T-helper 1 cell (primary cell): Measurements from ENCODE around the gene GCK.

Source experiments
- DNase-seq, 5 donors: peaks; one replicate each; pipeline ENCODE4 v3.0.0-alpha.2; 2012 to 2020

The GCK gene

DNA sequence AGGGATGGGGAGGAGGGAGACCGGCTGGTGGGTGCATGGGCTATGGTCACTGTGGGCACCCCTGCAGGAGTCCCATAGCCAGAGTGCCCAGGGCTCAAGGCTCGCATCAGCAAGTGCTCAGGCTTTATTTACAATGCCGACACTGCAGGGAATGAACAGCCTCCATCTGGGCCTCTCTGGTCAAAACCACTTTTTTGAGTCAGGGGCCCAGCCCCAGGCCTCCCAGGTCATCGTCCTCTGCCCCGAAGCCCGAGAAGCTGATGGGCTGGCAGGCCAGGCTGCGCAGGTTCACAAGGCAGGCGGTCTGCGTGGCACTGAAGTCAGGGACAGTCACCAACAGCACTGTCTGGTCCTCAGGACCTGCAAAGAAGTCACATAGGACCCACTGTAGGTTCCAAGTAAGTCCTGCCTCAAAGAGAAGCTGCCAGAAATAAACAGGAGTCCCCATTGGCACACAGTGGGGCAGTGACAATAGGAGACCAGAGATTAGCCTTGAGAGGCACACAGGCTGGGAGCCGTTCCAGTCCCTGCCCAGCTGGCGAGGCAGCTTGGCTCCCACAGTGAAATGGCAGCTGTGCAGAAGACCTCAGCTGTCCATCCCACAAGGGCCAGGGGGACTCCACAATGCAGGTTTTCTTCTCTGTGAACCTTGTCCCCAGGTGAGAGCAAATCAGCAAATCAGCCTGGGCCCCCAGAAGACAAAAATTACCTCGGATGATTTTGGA, 74.5 kb downstream of the GCK start:
- no peak for DNase-seq

DNA sequence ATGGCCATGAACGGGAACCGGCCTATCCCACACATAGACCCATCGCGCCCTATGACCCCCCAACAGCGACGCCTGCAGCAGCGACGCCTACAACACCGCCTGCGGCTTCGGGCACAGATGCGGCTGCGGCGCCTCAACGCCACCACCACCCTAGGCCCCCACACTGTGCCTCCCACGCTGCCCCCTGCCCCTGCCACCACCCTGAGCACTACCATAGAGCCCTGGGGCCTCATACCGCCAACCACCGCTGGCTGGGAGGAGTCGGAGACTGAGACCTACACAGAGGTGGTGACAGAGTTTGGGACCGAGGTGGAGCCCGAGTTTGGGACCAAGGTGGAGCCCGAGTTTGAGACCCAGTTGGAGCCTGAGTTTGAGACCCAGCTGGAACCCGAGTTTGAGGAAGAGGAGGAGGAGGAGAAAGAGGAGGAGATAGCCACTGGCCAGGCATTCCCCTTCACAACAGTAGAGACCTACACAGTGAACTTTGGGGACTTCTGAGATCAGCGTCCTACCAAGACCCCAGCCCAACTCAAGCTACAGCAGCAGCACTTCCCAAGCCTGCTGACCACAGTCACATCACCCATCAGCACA, 75.4 kb downstream of the GCK start:
- no peak for DNase-seq

DNA sequence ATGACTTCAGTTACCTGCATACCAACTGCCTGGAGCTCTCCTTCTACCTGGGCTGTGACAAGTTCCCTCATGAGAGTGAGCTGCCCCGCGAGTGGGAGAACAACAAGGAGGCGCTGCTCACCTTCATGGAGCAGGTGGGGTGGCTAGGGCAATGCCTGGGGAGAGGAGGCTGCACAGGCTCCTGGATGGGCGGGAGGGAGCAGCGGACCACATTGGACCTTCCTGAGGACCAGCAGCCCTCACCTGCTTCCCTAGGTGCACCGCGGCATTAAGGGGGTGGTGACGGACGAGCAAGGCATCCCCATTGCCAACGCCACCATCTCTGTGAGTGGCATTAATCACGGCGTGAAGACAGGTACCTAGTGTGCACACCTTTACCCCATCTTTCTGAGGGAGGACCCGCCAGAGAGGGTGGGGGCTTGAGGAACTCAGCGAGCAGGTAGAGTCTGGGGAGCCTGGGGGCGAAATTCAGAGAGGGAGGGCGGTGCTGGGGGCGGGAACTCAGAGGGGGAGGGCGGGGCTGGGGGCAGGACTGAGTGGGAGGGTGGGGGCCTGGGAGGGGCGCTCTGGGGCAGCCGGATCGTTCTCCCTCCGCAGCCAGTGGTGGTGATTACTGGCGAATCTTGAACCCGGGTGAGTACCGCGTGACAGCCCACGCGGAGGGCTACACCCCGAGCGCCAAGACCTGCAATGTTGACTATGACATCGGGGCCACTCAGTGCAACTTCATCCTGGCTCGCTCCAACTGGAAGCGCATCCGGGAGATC, 76.1 kb downstream of the GCK start:
- DNase-seq: no peak

DNA sequence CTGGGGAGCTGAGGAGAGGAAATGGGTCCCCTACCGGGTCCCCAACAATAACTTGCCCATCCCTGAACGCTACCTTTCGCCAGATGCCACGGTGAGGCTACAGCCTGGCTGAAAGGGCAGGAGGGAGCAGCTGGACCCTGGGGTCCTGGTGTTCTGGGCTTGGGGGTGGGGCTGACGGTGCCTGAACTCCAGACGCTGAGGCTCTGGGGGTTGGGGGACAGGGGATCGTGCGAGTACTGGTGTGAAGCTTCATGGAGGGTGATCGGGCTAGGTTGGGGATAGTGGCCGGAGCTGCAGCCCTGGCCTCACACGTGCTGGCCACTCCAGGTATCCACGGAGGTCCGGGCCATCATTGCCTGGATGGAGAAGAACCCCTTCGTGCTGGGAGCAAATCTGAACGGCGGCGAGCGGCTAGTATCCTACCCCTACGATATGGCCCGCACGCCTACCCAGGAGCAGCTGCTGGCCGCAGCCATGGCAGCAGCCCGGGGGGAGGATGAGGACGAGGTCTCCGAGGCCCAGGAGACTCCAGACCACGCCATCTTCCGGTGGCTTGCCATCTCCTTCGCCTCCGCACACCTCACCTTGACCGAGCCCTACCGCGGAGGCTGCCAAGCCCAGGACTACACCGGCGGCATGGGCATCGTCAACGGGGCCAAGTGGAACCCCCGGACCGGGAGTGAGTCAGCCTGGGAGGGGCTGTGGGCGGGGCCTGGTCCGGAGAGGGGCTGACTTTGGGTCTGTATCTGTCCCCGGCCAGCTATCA, 76.8 kb downstream of the GCK start:
- DNase-seq: no peak

DNA sequence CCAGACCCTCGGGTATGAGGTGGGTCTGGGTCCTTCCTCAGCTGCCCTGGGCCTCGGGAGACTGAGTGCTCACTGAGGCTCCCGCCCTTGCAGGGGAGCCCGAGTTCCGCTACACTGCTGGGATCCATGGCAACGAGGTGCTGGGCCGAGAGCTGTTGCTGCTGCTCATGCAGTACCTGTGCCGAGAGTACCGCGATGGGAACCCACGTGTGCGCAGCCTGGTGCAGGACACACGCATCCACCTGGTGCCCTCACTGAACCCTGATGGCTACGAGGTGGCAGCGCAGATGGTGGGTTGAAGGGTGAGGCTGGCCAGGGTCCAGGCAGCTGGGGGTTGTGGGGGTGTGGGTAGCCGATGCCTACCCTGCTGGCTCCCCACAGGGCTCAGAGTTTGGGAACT, 77.5 kb downstream of the GCK start:
- DNase-seq: no peak

DNA sequence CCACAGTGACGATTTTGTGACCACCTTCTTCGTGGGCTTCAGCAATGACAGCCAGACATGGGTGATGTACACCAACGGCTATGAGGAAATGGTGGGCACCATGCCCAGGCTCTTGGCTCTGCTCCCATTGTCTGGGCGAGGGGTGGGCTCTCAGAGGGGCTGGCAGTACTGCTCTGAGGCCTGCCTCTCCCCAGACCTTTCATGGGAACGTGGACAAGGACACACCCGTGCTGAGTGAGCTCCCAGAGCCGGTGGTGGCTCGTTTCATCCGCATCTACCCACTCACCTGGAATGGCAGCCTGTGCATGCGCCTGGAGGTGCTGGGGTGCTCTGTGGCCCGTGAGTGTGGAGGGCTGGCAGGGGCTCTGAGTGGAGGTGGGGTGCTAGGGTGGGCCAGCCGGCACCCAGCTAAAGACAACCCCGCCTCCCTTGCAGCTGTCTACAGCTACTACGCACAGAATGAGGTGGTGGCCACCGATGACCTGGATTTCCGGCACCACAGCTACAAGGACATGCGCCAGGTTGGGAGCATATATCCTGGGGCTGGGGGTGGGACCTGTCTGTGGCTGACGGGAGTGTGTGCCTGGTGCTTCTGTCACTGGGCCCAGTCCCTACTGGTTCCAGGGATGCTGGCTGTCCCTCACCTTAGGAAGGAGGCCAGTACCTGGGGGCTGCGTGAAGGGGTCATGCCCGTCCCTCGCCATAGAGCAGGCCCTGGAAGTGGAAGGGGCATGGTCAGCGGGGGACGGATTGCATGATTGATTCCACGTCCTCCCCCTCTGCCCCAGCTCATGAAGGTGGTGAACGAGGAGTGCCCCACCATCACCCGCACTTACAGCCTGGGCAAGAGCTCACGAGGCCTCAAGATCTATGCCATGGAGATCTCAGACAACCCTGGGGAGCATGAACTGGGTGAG, 78.3 kb downstream of the GCK start:
- DNase-seq: no peak

DNA sequence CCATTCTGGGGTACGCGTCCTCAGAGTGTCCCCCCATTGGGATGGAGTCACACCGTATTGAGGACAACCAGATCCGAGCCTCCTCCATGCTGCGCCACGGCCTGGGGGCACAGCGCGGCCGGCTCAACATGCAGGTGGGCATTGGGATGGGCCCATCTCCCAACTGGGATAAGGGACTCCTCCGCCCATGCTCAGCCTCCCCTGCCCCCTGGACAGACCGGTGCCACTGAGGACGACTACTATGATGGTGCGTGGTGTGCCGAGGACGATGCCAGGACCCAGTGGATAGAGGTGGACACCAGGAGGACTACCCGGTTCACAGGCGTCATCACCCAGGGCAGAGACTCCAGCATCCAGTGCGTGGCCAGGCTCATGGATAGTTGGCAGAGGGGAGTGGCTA, 79.2 kb downstream of the GCK start:
- DNase-seq: no peak

DNA sequence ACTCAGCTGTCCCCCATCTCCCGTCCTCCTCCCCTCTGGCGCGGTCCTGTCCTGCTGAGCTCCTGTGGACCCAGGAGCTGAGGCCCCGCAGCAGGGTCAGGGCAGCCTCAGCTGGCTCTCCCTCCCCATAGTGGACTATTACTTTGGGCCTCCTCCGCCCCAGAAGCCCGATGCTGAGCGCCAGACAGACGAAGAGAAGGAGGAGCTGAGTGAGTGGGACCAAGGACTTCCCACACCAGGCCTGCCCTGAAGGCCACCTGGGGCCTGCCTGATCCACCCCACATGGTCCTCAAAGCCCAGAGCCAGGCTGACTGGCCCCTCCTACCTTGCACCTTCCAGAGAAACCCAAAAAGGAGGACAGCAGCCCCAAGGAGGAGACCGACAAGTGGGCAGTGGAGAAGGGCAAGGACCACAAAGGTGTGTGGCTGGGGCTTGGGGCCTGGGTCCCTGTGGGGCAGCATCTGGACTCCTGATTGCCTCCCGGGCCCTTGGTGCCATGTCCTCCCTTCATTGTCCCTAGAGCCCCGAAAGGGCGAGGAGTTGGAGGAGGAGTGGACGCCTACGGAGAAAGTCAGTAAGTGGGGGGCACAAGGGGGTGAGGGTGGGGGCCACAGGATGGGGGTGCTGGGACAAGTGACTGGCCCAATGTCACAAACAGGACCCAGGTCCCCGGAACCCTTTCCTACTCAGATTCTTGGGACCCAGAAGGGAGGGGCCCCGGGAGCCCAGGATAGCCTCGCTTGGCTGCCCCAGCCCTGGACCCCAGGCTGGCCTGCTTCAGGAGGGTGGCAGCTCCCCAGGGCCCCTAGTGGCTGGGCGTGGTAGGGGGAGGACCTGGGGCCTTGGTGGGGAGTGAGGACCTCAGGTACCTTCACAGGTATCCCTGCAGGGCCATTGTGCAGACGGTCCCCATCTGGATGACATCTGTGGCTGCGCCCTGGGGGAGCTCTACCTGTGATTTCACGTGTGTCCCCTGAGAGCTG, 80.2 kb downstream of the GCK start:
- no peak for DNase-seq

DNA sequence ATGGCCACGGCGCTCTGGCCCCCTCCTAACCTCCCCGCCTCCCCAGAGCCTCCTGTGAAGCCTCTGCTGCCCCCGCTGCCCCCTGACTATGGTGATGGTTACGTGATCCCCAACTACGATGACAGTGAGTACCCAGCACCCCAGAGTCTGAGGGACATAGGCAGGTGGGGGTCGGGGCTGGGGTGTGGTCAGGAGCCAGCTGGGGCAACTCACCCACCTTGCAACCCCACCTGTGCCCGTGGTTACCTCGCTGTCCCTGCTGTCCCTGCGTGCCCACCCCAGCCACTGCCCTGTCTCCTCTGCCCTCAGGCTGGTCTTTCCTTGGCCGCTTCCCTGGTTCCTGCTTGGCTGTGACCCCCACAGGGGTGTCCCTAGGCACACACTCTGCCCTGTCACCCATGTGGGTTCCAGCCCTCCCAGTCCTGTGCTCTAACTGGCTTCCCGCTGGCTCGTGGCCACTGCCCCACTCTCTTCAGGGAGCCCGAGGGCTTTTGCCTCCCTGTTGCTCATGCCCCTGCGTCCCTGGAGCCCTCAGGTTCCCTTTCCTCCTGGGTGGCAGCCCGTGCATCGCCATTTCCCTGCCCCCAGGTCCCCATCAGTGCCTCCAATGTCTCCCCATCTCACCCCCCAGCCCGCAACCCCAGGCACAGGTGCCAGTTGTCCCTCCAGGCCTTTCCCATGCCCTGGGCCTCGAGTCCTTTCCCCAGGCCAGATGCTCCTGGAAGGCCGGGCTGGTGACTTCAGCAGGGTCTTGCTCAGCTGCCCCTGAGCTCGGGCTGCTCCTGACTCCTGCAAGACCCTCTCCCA, 81.1 kb downstream of the GCK start:
- no peak for DNase-seq

DNA sequence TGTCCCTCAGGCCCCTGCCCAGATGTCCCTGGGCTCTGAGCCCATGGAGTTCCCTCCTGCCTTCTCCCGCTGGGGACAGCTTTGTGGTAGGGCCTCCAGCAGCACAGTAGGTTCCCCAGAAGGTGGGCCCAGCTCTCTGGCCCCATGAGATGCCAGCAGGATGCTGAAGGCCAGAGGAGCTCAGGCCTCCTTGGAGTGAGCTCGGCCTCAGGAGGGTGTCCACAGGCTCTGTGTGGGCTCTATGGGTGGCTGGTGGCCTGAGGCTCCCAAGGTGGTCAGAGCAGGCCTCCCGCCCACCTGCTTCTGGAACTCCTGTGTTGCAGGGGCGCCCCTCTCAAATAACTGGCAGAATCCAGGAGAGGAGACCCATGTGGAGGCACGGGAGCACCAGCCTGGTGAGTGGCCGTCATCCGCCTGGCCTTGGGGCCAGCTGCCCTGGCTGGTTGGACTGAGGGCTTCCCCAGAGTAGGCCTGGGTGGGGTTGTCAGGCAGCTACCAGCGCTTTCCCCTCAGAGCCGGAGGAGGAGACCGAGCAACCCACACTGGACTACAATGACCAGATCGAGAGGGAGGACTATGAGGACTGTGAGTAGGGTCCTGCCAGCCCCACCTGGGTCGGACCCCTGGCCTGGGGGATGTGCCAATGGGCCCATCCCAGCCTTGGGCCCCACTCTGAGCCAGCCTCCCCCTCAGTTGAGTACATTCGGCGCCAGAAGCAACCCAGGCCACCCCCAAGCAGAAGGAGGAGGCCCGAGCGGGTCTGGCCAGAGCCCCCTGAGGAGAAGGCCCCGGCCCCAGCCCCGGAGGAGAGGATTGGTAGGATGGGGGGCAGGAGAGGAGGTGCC, 81.9 kb downstream of the GCK start:
- no peak for DNase-seq

DNA sequence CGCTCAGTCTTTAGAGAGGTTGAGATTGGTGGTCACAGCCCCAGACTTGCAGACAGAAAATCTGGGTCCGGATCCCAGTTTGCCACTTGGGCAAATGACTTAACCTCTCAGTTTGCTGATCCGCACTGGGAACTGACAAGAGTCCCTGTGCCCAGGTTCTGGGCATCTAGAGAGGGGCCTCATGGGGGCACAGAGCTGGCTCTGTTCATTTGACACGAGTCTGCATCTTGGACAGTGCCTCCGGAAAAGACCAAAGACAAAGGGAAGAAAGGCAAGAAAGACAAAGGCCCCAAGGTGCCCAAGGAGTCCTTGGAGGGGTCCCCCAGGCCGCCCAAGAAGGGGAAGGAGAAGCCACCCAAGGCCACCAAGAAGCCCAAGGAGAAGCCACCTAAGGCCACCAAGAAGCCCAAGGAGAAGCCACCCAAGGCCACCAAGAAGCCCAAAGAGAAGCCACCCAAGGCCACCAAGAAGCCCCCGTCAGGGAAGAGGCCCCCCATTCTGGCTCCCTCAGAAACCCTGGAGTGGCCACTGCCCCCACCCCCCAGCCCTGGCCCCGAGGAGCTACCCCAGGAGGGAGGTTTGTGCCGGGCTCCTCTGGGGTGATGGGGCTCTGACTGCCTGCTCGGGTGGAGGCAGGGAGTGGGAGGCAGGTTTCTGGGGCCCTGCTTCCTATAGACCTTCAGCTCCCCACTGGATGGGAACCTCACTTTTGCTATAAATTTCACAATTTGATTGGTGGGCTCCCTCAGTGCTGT, 82.8 kb downstream of the GCK start:
- no peak for DNase-seq

DNA sequence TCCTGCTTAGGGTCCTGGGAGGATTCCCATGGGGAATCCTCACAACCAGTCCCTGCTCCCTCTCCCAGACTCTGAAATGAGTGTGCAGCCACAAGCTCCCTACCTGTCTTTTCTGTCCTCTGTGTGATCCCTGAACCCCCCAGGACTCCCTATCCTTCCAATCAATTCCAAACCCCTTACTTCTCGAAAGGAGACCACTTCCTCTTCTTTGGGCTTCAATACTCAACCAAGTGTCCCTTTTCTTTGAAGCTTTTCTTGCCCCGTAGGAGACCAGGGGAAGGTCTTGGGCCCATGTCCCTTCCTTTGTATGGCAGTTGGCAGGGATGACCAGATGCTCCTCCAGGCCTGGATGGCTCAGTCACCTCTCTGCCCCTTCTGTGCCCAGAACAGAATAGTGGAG, 83.4 kb downstream of the GCK start:
- no peak for DNase-seq

DNA sequence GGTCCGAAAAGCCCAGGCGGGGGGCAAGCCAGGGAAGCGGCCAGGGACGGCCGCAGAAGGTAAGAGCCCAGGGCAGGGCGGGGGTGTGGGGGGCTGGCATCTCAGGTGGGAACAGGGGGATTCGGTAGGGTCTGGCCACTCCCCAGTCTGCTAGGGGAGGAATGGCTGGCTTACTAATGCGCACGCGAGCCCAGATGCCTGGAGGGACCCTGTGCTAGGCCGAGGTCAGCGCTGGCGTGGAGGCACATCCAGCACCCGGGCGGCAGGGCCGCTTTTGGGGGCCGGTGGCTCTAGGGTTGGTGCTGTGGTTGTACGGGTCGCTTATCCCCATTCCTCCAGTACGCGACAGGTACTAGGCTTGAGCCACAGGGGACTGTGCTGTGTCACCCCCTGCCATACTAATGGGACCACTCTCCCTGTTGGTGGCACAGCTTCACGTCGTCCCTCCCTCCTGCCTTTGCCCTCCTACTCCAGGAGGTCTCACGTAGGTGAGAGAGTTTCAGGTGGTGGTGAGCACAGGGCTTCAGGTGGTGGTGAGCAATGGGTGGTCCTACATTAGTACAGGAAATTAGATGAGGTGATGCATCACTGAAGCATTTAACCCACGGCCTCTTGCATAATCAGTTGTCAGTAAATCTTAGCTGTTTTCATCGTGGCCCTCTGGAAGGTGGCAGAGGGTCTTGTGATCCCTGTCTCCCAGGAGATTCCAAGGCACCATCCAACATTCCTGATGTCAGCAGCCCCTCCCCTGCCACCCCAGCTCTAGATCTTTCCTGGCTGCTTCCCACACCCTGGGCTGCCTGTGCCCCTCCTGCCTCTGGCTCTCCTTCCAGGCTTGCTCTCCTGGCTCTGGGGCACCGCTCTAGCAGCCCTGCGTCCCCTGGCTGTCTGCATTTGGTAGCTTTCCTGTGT, 84.1 kb downstream of the GCK start:
- DNase-seq: no peak

DNA sequence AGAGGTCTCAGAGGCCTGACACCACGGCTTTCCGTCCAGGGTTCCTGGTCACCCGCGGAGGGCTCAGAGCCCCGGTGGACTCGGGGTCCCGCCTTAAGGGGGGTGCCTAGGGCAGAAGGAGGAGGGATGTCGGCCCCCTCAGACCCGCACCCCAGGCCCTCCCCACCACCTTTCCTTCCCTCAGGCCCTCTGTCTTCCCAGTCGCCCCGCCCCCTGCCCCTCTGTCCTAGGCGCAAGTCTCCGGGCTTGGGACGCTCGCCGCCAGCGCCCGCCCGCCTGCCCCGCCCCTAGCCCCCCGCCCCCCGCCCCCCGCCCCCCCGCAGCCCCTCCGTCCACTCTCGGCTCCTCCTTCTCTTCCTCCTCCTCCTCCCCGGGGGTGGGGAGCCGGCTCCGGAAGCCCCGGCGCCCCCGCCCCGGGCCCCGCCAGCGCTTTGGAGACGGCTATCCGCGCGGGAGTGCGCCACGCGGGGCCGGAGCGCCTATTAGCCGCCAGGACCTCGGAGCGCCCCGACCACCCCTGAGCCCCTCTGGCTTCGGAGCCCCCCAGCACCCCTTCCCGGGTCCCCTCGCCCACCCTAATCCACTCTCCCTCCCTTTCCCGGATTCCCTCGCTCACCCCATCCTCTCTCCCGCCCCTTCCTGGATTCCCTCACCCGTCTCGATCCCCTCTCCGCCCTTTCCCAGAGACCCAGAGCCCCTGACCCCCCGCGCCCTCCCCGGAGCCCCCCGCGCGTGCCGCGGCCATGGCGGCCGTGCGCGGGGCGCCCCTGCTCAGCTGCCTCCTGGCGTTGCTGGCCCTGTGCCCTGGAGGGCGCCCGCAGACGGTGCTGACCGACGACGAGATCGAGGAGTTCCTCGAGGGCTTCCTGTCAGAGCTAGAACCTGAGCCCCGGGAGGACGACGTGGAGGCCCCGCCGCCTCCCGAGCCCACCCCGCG, 85.0 kb downstream of the GCK start, which contains the start of gene AEBP1:
TSS of gene AEBP1 (plus strand) at position 423 of the 937 bp plus-strand sequence. CDS start at position 744, 321 bp downstream.
- DNase-seq: peak in 1 of 5 donors; percentile 20

DNA sequence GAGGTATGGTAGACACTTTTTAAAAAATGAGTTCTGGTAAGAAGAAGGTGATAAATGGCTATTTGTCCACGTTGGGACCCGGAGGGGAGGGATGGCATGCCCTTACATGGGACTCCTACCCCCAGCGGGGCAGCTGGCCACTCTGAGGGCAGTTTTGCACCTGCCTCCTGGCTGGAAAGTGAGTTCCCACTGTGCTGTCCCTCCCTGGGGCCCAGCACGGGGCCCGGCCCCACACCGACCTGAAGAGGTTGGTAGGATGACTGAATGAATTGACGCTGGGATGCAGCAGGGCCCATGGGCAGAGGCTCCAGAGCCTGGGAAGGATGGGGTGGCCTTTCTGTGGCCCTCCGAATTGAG, 85.7 kb downstream of the GCK start:
- DNase-seq: no peak
